ENCODE measurements around the gene SPDYE1.

SPDYE1 gene

GRCh38 chr7:44057181-44057848, 59.6 kb downstream of the SPDYE1 start:
- Histone ChIP-seq H3K4ac (ENCODE audit: low read length) (no peak overlapping the region), H3K4me3 (ENCODE audit: low read length in 2 of 2) (peak overlapping the region in 1 of 2 donors; percentile 25), H3K18ac (ENCODE audit: low read length) (no peak overlapping the region), H2BK5ac (ENCODE audit: low read length) (no peak overlapping the region), H3K23ac (ENCODE audit: low read depth, low read length, poor library complexity) (no peak overlapping the region), H3K4me2 (ENCODE audit: insufficient read depth, low read length, poor library complexity, severe bottlenecking) (no peak overlapping the region), H4K91ac (ENCODE audit: low read depth, low read length, poor library complexity) (no peak overlapping the region), H2AK5ac (ENCODE audit: low read depth, low read length) (no peak overlapping the region), H3K79me1 (ENCODE audit: low read depth, low read length) (peaks cover 4% of the 10 kb centered on the region), H4K8ac (ENCODE audit: low read depth, low read length) (no peak overlapping the region), H2BK15ac (ENCODE audit: low read length) (no peak overlapping the region), H3K14ac (ENCODE audit: low read length) (no peak overlapping the region), H2AFZ (ENCODE audit: low read length) (no peak overlapping the region), H3K27ac (replicated peaks; ENCODE audit: low read length) (no peak overlapping the region), H3K9me3 (replicated peaks in 1 of 2; ENCODE audit: control insufficient read depth in 2 of 2, insufficient read depth in 1 of 2, low read depth in 1 of 2, low read length in 2 of 2) (no peaks in the 10 kb centered on the region), H2BK12ac (ENCODE audit: low read length) (no peak overlapping the region), H2BK120ac (ENCODE audit: low read depth, low read length) (no peak overlapping the region), H3K36me3 (replicated peaks in 1 of 2; ENCODE audit: control insufficient read depth in 2 of 2, insufficient read depth in 2 of 2, low read length in 2 of 2) (peaks cover 52 to 96% of the 10 kb centered on the region in 2 donors), H3K27me3 (ENCODE audit: control insufficient read depth in 3 of 3, insufficient read depth in 3 of 3, low read depth in 1 of 3, low read length in 3 of 3) (no peaks in the 10 kb centered on the region), H3K4me1 (ENCODE audit: control insufficient read depth in 2 of 2, insufficient read depth in 1 of 2, low read depth in 1 of 2, low read length in 2 of 2) (no peaks in the 10 kb centered on the region), H3K9ac (ENCODE audit: low read depth, low read length, poor library complexity) (peak overlapping the region; percentile 21)
- no peak for DNase-seq (ENCODE audit: low spot score)
- WGBS, 2 donors (ENCODE audit: extremely low coverage in 2 of 2, insufficient read length in 2 of 2, insufficient replicate concordance in 1 of 2), result no CpG with 5 or more reads among the region's 11 CpGs

- H2BK12ac ChIP-seq (ENCODE audit: low read length), result no peak overlapping the region
- H4K91ac ChIP-seq (ENCODE audit: low read depth, low read length, poor library complexity), result no peak overlapping the region
- H3K18ac ChIP-seq (ENCODE audit: low read length), result no peak overlapping the region
- H3K27ac ChIP-seq (replicated peaks; ENCODE audit: low read length), result no peak overlapping the region
- H3K9ac ChIP-seq (ENCODE audit: low read depth, low read length, poor library complexity), result peak overlapping the region; percentile 50
- H4K8ac ChIP-seq (ENCODE audit: low read depth, low read length), result peak overlapping the region; percentile 17
- DNase-seq (ENCODE audit: low spot score), result no peak
- H3K79me1 ChIP-seq (ENCODE audit: low read depth, low read length), result peaks cover 4% of the 10 kb centered on the region
- no peak overlapping the region for H3K23ac ChIP-seq (ENCODE audit: low read depth, low read length, poor library complexity)
- no peak overlapping the region for H2AFZ ChIP-seq (ENCODE audit: low read length)
- H3K4me1 ChIP-seq (ENCODE audit: control insufficient read depth in 2 of 2, insufficient read depth in 1 of 2, low read depth in 1 of 2, low read length in 2 of 2), result no peaks in the 10 kb centered on the region
- WGBS, 2 donors (ENCODE audit: extremely low coverage in 2 of 2, insufficient read length in 2 of 2, insufficient replicate concordance in 1 of 2), result no CpG with 5 or more reads among the region's 30 CpGs
- no peak overlapping the region for H3K4me3 ChIP-seq (ENCODE audit: low read length in 2 of 2)
- H3K14ac ChIP-seq (ENCODE audit: low read length), result peak overlapping the region; percentile 6
- H3K36me3 ChIP-seq (replicated peaks in 1 of 2; ENCODE audit: control insufficient read depth in 2 of 2, insufficient read depth in 2 of 2, low read length in 2 of 2), result peaks cover 47 to 95% of the 10 kb centered on the region in 2 donors
- no peaks in the 10 kb centered on the region for H3K9me3 ChIP-seq (replicated peaks in 1 of 2; ENCODE audit: control insufficient read depth in 2 of 2, insufficient read depth in 1 of 2, low read depth in 1 of 2, low read length in 2 of 2)
- no peak overlapping the region for H2BK5ac ChIP-seq (ENCODE audit: low read length)
- H3K4ac ChIP-seq (ENCODE audit: low read length), result peak overlapping the region; percentile 31
- no peak overlapping the region for H2BK15ac ChIP-seq (ENCODE audit: low read length)
- H3K4me2 ChIP-seq (ENCODE audit: insufficient read depth, low read length, poor library complexity, severe bottlenecking), result no peak overlapping the region
- H3K27me3 ChIP-seq (ENCODE audit: control insufficient read depth in 3 of 3, insufficient read depth in 3 of 3, low read depth in 1 of 3, low read length in 3 of 3), result no peaks in the 10 kb centered on the region
- H2AK5ac ChIP-seq (ENCODE audit: low read depth, low read length), result no peak overlapping the region
- no peak overlapping the region for H2BK120ac ChIP-seq (ENCODE audit: low read depth, low read length)
Observed at GRCh38 chr7:44057849-44058758, 60.4 kb downstream of the SPDYE1 start.

- H3K9me3 ChIP-seq (replicated peaks in 1 of 2; ENCODE audit: control insufficient read depth in 2 of 2, insufficient read depth in 1 of 2, low read depth in 1 of 2, low read length in 2 of 2), result no peaks in the 10 kb centered on the region
- H3K27ac ChIP-seq (replicated peaks; ENCODE audit: low read length), result no peak overlapping the region
- peak overlapping the region; percentile 4 for H3K9ac ChIP-seq (ENCODE audit: low read depth, low read length, poor library complexity)
- H3K4me3 ChIP-seq (ENCODE audit: low read length in 2 of 2), result no peak overlapping the region
- no peaks in the 10 kb centered on the region for H3K27me3 ChIP-seq (ENCODE audit: control insufficient read depth in 3 of 3, insufficient read depth in 3 of 3, low read depth in 1 of 3, low read length in 3 of 3)
- H2BK15ac ChIP-seq (ENCODE audit: low read length), result no peak overlapping the region
- H3K4me2 ChIP-seq (ENCODE audit: insufficient read depth, low read length, poor library complexity, severe bottlenecking), result no peak overlapping the region
- H4K91ac ChIP-seq (ENCODE audit: low read depth, low read length, poor library complexity), result no peak overlapping the region
- no CpG with 5 or more reads among the region's 7 CpGs for WGBS, 2 donors (ENCODE audit: extremely low coverage in 2 of 2, insufficient read length in 2 of 2, insufficient replicate concordance in 1 of 2)
- H2AK5ac ChIP-seq (ENCODE audit: low read depth, low read length), result no peak overlapping the region
- H3K4me1 ChIP-seq (ENCODE audit: control insufficient read depth in 2 of 2, insufficient read depth in 1 of 2, low read depth in 1 of 2, low read length in 2 of 2), result peaks cover 3 to 5% of the 10 kb centered on the region in 2 donors
- no peak overlapping the region for H4K8ac ChIP-seq (ENCODE audit: low read depth, low read length)
- H3K23ac ChIP-seq (ENCODE audit: low read depth, low read length, poor library complexity), result no peak overlapping the region
- DNase-seq (ENCODE audit: low spot score), result no peak
- no peak overlapping the region for H2BK12ac ChIP-seq (ENCODE audit: low read length)
- H3K79me1 ChIP-seq (ENCODE audit: low read depth, low read length), result peaks cover 4% of the 10 kb centered on the region
- H3K36me3 ChIP-seq (replicated peaks in 1 of 2; ENCODE audit: control insufficient read depth in 2 of 2, insufficient read depth in 2 of 2, low read length in 2 of 2), result peaks cover 47 to 90% of the 10 kb centered on the region in 2 donors
- no peak overlapping the region for H3K4ac ChIP-seq (ENCODE audit: low read length)
- no peak overlapping the region for H3K18ac ChIP-seq (ENCODE audit: low read length)
- H2AFZ ChIP-seq (ENCODE audit: low read length), result no peak overlapping the region
- H3K14ac ChIP-seq (ENCODE audit: low read length), result no peak overlapping the region
- H2BK5ac ChIP-seq (ENCODE audit: low read length), result no peak overlapping the region
- H2BK120ac ChIP-seq (ENCODE audit: low read depth, low read length), result no peak overlapping the region
Observed at GRCh38 chr7:44058759-44059218, 61.1 kb downstream of the SPDYE1 start.
